Naive thymus-derived CD4-positive, alpha-beta T cell (primary cell): ENCODE results near the gene NUCB2. TPM values are rescaled to one million over a fixed set of nuclear protein-coding genes. Genes with fewer than 3 reads are reported as not detected.

Experiments
- ATAC-seq: fragments of 150-1000 bp; cut with Tn5 transposase; 2 replicates; pipeline ENCODE4 v1.10.0; 2021; ENCODE audit warnings: mild to moderate bottlenecking, moderate library complexity
- CTCF ChIA-PET: fragments of 350-600 bp; sonication (Branson Sonifier 250); formaldehyde crosslinking; loops from one replicate; lab custom pipeline; 2021; ENCODE audit warnings: antibody characterized with exemption; lab: Charles Lee
- POLR2A ChIA-PET: fragments of 350-600 bp; sonication (Branson Sonifier 250); formaldehyde crosslinking; loops from one replicate; lab custom pipeline; 2021; ENCODE audit warnings: antibody characterized with exemption, inconsistent platforms; lab: Charles Lee
- DNase-seq, 9 donors: peaks; one replicate each; pipeline versions ENCODE4 v3.0.0 to v3.0.0-alpha.2; 2020 to 2022; ENCODE audit warnings: mixed read lengths in 1 of 9
- H3K27ac ChIP-seq: one replicate; pipeline ENCODE4 v1.7.0; 2013; ENCODE audit warnings: mild to moderate bottlenecking, low read depth, low read length, moderate library complexity
- H3K27me3 ChIP-seq, 2 donors: one replicate each; pipeline ENCODE4 v1.7.0; 2013; ENCODE audit warnings: low read length in 2 of 2, mild to moderate bottlenecking in 2 of 2, moderate library complexity in 2 of 2; ENCODE audit not compliant: control insufficient read depth in 2 of 2, insufficient read depth in 2 of 2
- H3K36me3 ChIP-seq, 3 experiments: 1 replicate in 2 of 3; 2 replicates in 1 of 3; pipeline ENCODE4 v1.7.0; 2013; ENCODE audit warnings: low read length in 3 of 3, mild to moderate bottlenecking in 3 of 3, moderate library complexity in 1 of 3; ENCODE audit not compliant: insufficient read depth in 3 of 3, control insufficient read depth in 2 of 3
- H3K4me1 ChIP-seq, 2 donors: one replicate each; pipeline ENCODE4 v1.7.0; 2013; ENCODE audit warnings: low read length in 2 of 2, mild to moderate bottlenecking in 2 of 2, moderate library complexity in 1 of 2; ENCODE audit not compliant: control insufficient read depth in 2 of 2, insufficient read depth in 2 of 2
- H3K4me3 ChIP-seq: 2 replicates; pipeline ENCODE4 v1.7.0; 2013; ENCODE audit warnings: mild to moderate bottlenecking, low read length
- H3K9me3 ChIP-seq, 3 experiments: 1 replicate in 2 of 3; 2 replicates in 1 of 3; pipeline ENCODE4 v1.7.0; 2013; ENCODE audit warnings: low read length in 3 of 3; ENCODE audit not compliant: control insufficient read depth in 2 of 3
- H3K27ac Mint-ChIP-seq, 9 donors: one replicate each; pipeline ENCODE4 v1.8.0; 2020 to 2022; ENCODE audit warnings: mixed read lengths in 9 of 9, mild to moderate bottlenecking in 8 of 9, moderate library complexity in 5 of 9, inconsistent platforms in 2 of 9
- H3K27me3 Mint-ChIP-seq, 5 donors: one replicate each; pipeline ENCODE4 v1.8.0; 2021 to 2022; ENCODE audit warnings: mixed read lengths in 5 of 5, mild to moderate bottlenecking in 1 of 5
- H3K36me3 Mint-ChIP-seq, 5 donors: one replicate each; pipeline ENCODE4 v1.8.0; 2020 to 2022; ENCODE audit warnings: mixed read lengths in 5 of 5, mild to moderate bottlenecking in 3 of 5, inconsistent platforms in 1 of 5
- H3K4me1 Mint-ChIP-seq, 7 donors: one replicate each; pipeline ENCODE4 v1.8.0; 2020 to 2022; ENCODE audit warnings: mixed read lengths in 7 of 7, mild to moderate bottlenecking in 3 of 7, inconsistent platforms in 1 of 7
- H3K4me3 Mint-ChIP-seq, 10 donors: one replicate each; pipeline ENCODE4 v1.8.0; 2020 to 2022; ENCODE audit warnings: mild to moderate bottlenecking in 10 of 10, mixed read lengths in 10 of 10, moderate library complexity in 6 of 10, inconsistent platforms in 2 of 10
- H3K9me3 Mint-ChIP-seq, 11 donors: one replicate each; pipeline ENCODE4 v1.8.0; 2020 to 2022; ENCODE audit warnings: mixed read lengths in 11 of 11, mild to moderate bottlenecking in 4 of 11, inconsistent platforms in 1 of 11, moderate library complexity in 1 of 11
- intact Hi-C, 2 donors: fragments of 100-400 bp; cut with micrococcal nuclease; formaldehyde crosslinking; loops; one replicate each; pipeline ENCODE4 v1.15.1; 2023
- polyA plus RNA-seq, 2 donors: library from polyadenylated mRNA; unstranded; fragments of 300-500 nt; fragmentation: Illumina TruSeq; gene quantifications; one replicate each; pipeline ENCODE4 v1.2.3, GENCODE V29; 2021
- total RNA-seq, 6 experiments: library from RNA in 5 of 6; stranded (reverse) in 5 of 6; gene quantifications; 1 replicate in 5 of 6; 2 replicates in 1 of 6; pipeline ENCODE4 v1.2.3 and lab custom pipeline; 2021 to 2026

NUCB2 gene
- total and polyA plus RNA-seq, 7 experiments from 2014 or later = 72.0 to 359 (median 166) TPM

DNA sequence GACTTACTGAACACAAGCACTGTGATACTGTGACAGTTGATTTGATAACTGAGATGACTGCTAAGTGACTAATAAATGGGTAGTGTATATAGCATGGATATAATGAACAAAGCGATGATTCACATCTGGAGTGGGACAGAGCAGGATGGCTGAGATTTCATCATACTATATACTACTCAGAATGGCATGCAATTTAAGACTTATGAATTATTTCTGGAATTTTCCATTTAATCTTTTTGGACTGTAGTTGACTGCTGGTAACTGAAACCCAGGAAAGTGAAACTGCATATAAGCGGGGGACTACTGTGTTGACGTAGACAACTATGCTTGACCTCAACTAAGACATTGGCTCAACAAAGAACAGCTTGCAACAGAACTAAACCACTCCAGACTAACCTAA lies 20.0 kb upstream of the NUCB2 start:
- Histone ChIP-seq H3K4me1 (no peaks in the 10 kb centered on the region), H3K4me3 (no peak overlapping the region), H3K27ac (no peak overlapping the region), H3K9me3 (no peaks in the 10 kb centered on the region), H3K36me3 (no peaks in the 10 kb centered on the region), H3K27me3 (no peaks in the 10 kb centered on the region)
- intact Hi-C loops = no loop called here
- ATAC-seq = no peak
- ChIA-PET POLR2A (no interaction called here), CTCF (no interaction called here)
- Mint-ChIP-seq H3K4me1 (peaks cover 0 to 12% (median 8%) of the 10 kb centered on the region in 7 donors), H3K36me3 (no peaks in the 10 kb centered on the region), H3K9me3 (no peaks in the 10 kb centered on the region), H3K4me3 (no peak overlapping the region), H3K27me3 (peaks cover 0 to 23% (median 0%) of the 10 kb centered on the region in 5 donors), H3K27ac (peak overlapping the region in 1 of 9 donors; percentile 56)
- no peak for DNase-seq

DNA sequence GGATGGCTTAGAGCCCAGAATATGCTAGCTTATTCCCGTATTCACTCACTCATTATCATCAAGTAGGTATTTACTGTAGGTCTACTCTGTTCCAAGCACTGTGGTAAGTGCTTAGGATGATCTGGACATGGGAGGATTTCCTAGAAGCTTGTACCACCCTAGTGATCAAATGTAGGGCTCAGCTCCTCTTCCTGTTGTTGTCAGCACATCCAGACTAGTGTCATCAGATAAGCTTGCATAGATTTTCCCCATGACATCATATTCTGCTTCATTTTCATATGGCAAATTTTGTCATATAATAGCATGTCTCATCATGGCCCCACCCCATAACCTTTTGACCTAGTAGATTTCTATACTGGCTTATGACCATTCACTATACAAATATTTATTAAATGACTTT lies 19.3 kb upstream of the NUCB2 start:
- Mint-ChIP-seq H3K4me3 (no peak overlapping the region), H3K9me3 (no peaks in the 10 kb centered on the region), H3K27me3 (peaks cover 0 to 21% (median 0%) of the 10 kb centered on the region in 5 donors), H3K36me3 (no peaks in the 10 kb centered on the region), H3K27ac (peak overlapping the region in 3 of 9 donors; percentile 17 to 56 (median 27)), H3K4me1 (peaks cover 0 to 12% (median 8%) of the 10 kb centered on the region in 7 donors)
- Histone ChIP-seq H3K27me3 (no peaks in the 10 kb centered on the region), H3K9me3 (no peaks in the 10 kb centered on the region), H3K4me1 (no peaks in the 10 kb centered on the region), H3K36me3 (no peaks in the 10 kb centered on the region), H3K4me3 (no peak overlapping the region), H3K27ac (no peak overlapping the region)
- DNase-seq (no peak), ATAC-seq (no peak)
- intact Hi-C loops = no loop called here
- CTCF ChIA-PET = no interaction called here
- POLR2A ChIA-PET = interaction anchor here (0.8 kb wide), 1 partner anchor 21 kb away, joined by 3 read pairs; no protein-coding TSS in a partner anchor

DNA sequence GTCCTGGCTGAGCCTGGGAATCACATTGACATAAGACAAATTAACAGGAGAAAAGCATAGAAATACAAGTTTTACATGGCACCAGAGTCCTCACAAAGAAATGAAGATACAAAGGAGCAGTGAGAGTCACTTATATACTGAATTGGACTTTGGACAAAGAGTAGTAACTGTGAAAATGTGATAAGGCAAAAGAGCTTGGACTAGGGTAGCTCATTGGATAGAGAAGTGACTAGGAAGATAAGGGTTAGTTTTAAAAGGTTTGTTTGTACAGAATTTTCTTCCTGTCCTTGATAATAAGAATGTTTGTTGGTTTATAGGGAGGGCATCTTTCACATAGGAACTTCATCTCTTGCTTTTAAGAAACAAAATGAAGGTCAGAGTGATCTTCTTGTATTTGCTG lies 17.9 kb upstream of the NUCB2 start:
- H3K36me3 ChIP-seq = no peaks in the 10 kb centered on the region
- ATAC-seq = no peak
- Mint-ChIP-seq H3K4me1 (peaks cover 0 to 12% (median 9%) of the 10 kb centered on the region in 7 donors), H3K9me3 (no peaks in the 10 kb centered on the region), H3K4me3 (no peak overlapping the region), H3K27me3 (peaks cover 0 to 14% (median 0%) of the 10 kb centered on the region in 5 donors), H3K27ac (no peak overlapping the region), H3K36me3 (peaks cover 0 to 1% (median 0%) of the 10 kb centered on the region in 5 donors)
- POLR2A ChIA-PET = interaction anchor here (0.6 to 1.6 kb wide), 2 partner anchors 18 to 35 kb away, joined by 4 read pairs; partner anchors contain the start of gene NUCB2
- no peak for DNase-seq
- CTCF ChIA-PET = no interaction called here
- intact Hi-C loops = no loop called here
- no peaks in the 10 kb centered on the region for H3K4me1 ChIP-seq
- H3K27ac ChIP-seq = no peak overlapping the region
- H3K9me3 ChIP-seq = no peaks in the 10 kb centered on the region
- no peak overlapping the region for H3K4me3 ChIP-seq
- H3K27me3 ChIP-seq = no peaks in the 10 kb centered on the region

- no peaks in the 10 kb centered on the region for H3K9me3 Mint-ChIP-seq
- peaks cover 0 to 1% (median 0%) of the 10 kb centered on the region in 5 donors for H3K36me3 Mint-ChIP-seq
- DNase-seq (no peak), ATAC-seq (no peak)
- intact Hi-C loops = no loop called here
- H3K4me3 Mint-ChIP-seq = no peak overlapping the region
- no peak overlapping the region for H3K27ac Mint-ChIP-seq
- POLR2A ChIA-PET = interaction anchor here (1.6 kb wide), 1 partner anchor 17 kb away, joined by 4 read pairs; the partner anchor contains the start of gene NUCB2
- no peaks in the 10 kb centered on the region for H3K9me3 ChIP-seq
- no peaks in the 10 kb centered on the region for H3K27me3 ChIP-seq
- peaks cover 0 to 12% (median 10%) of the 10 kb centered on the region in 7 donors for H3K4me1 Mint-ChIP-seq
- CTCF ChIA-PET = no interaction called here
- H3K27ac ChIP-seq = no peak overlapping the region
- no peaks in the 10 kb centered on the region for H3K4me1 ChIP-seq
- H3K36me3 ChIP-seq = no peaks in the 10 kb centered on the region
- H3K27me3 Mint-ChIP-seq = peaks cover 0 to 17% (median 0%) of the 10 kb centered on the region in 5 donors
- H3K4me3 ChIP-seq = no peak overlapping the region
These were observed 17.0 kb upstream of the NUCB2 start for GRCh38 chr11:17259519-17259918.

DNA sequence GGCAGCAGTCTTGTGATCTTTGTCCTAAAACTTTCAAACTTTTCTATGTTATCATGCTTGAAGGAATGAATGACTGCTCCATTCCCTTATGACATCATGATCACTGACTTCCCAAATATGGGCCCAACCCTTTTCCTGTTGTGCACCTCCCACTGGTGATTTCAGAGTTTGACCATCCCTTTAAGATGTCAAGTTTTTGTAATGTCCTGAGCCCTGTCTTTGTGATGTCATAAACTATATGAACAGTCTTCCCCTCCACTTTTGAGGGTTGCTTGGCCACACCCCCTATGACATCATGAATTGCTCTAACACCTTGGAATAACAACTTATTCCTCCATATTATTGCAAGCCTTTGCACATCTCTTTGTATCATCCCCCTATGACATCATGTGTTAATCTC lies 16.5 kb upstream of the NUCB2 start:
- Histone ChIP-seq H3K27ac (no peak overlapping the region), H3K9me3 (no peaks in the 10 kb centered on the region), H3K36me3 (no peaks in the 10 kb centered on the region), H3K4me3 (no peak overlapping the region), H3K4me1 (no peaks in the 10 kb centered on the region), H3K27me3 (no peaks in the 10 kb centered on the region)
- intact Hi-C loops = no loop called here
- no peak for ATAC-seq
- Mint-ChIP-seq H3K4me3 (no peak overlapping the region), H3K36me3 (peaks cover 0 to 1% (median 0%) of the 10 kb centered on the region in 5 donors), H3K27ac (no peak overlapping the region), H3K27me3 (peaks cover 0 to 20% (median 0%) of the 10 kb centered on the region in 5 donors), H3K9me3 (no peaks in the 10 kb centered on the region), H3K4me1 (peaks cover 0 to 14% (median 10%) of the 10 kb centered on the region in 7 donors)
- ChIA-PET POLR2A (no interaction called here), CTCF (no interaction called here)
- DNase-seq = no peak

GRCh38 chr11:17263769-17264168 lies 12.8 kb upstream of the NUCB2 start:
- Histone ChIP-seq H3K4me1 (no peaks in the 10 kb centered on the region), H3K36me3 (no peaks in the 10 kb centered on the region), H3K9me3 (no peaks in the 10 kb centered on the region), H3K4me3 (no peak overlapping the region), H3K27me3 (no peaks in the 10 kb centered on the region), H3K27ac (no peak overlapping the region)
- intact Hi-C loops = no loop called here
- no peak overlapping the region for H3K4me3 Mint-ChIP-seq
- H3K27me3 Mint-ChIP-seq = peaks cover 0 to 32% (median 0%) of the 10 kb centered on the region in 5 donors
- peak overlapping the region in 1 of 9 donors; percentile 1 for H3K27ac Mint-ChIP-seq
- no peaks in the 10 kb centered on the region for H3K9me3 Mint-ChIP-seq
- DNase-seq (no peak), ATAC-seq (no peak)
- ChIA-PET CTCF (no interaction called here), POLR2A (no interaction called here)
- peaks cover 0 to 14% (median 3%) of the 10 kb centered on the region in 7 donors for H3K4me1 Mint-ChIP-seq
- H3K36me3 Mint-ChIP-seq = peaks cover 0 to 1% (median 0%) of the 10 kb centered on the region in 5 donors

DNA sequence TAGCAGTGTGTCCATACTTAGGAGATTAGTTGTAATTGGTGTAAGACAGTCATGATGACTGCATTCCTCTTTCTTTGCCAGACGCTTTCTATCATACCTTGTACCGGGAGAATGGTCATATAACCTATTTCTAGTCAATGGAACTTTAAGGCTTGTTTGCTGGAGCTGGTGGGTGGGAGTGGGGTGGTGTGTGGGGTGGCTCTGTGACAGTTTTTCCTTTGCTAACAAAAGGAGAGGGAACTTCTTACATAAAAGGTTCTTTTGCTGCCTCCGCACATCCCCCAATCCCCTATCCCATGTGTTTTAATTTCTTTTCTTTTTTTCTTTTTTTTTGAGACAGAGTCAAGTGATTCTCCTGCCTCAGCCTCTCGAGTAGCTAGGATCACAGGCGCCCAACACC lies 9.8 kb upstream of the NUCB2 start:
- Mint-ChIP-seq H3K27ac (peak overlapping the region in 1 of 9 donors; percentile 12), H3K4me1 (peaks cover 0 to 18% (median 4%) of the 10 kb centered on the region in 7 donors), H3K4me3 (no peak overlapping the region), H3K9me3 (no peaks in the 10 kb centered on the region), H3K27me3 (peaks cover 0 to 30% (median 0%) of the 10 kb centered on the region in 5 donors), H3K36me3 (peaks cover 0 to 1% (median 0%) of the 10 kb centered on the region in 5 donors)
- ATAC-seq = no peak
- no peaks in the 10 kb centered on the region for H3K27me3 ChIP-seq
- no peak overlapping the region for H3K4me3 ChIP-seq
- H3K4me1 ChIP-seq = no peaks in the 10 kb centered on the region
- intact Hi-C loops = no loop called here
- DNase-seq = no peak
- H3K9me3 ChIP-seq = no peaks in the 10 kb centered on the region
- CTCF ChIA-PET = no interaction called here
- no peak overlapping the region for H3K27ac ChIP-seq
- no peaks in the 10 kb centered on the region for H3K36me3 ChIP-seq
- POLR2A ChIA-PET = interaction anchor here (0.6 kb wide), 2 partner anchors 316 to 1258 kb away, joined by 4 to 8 read pairs; no protein-coding TSS in a partner anchor
